Smooth muscle cell (in vitro differentiated cells): ENCODE results near the gene RALY. TPM values are rescaled to one million over a fixed set of nuclear protein-coding genes. Genes with fewer than 3 reads are reported as not detected.

Experiments
- DNase-seq: peaks from one replicate; lab custom pipeline; 2025; ENCODE audit not compliant: unreplicated experiment; lab: John Stamatoyannopoulos, UW
- H2AFZ ChIP-seq: fragments of 200-600 bp; sonication (generic); 2 replicates; pipeline ENCODE4 v1.6.0; 2016; ENCODE audit warnings: antibody characterized with exemption, low read depth, mild to moderate bottlenecking
- H3F3A ChIP-seq: fragments of 200-600 bp; sonication (generic); 2 replicates; pipeline ENCODE4 v1.6.0; 2017; ENCODE audit warnings: antibody characterized with exemption, low read depth
- H3K27ac ChIP-seq: fragments of 200-600 bp; sonication (generic); 2 replicates; pipeline ENCODE4 v1.5.1; 2016; ENCODE audit warnings: low read depth, mild to moderate bottlenecking
- H3K27me3 ChIP-seq: fragments of 200-600 bp; sonication (generic); 2 replicates; pipeline ENCODE4 v1.6.1; 2016; ENCODE audit warnings: low read depth, mild to moderate bottlenecking
- H3K36me3 ChIP-seq: fragments of 200-600 bp; sonication (generic); 2 replicates; pipeline ENCODE4 v1.5.1; 2016; ENCODE audit warnings: low read depth
- H3K4me1 ChIP-seq: fragments of 200-600 bp; sonication (generic); 2 replicates; pipeline ENCODE4 v1.5.1; 2016; ENCODE audit warnings: low read depth
- H3K4me2 ChIP-seq: fragments of 200-600 bp; sonication (generic); 2 replicates; pipeline ENCODE4 v1.6.0; 2016; ENCODE audit warnings: mild to moderate bottlenecking
- H3K4me3 ChIP-seq: fragments of 200-600 bp; sonication (generic); 2 replicates; pipeline ENCODE4 v1.5.1; 2016; ENCODE audit warnings: mild to moderate bottlenecking
- H3K79me2 ChIP-seq: fragments of 200-600 bp; sonication (generic); 2 replicates; pipeline ENCODE4 v1.6.0; 2016; ENCODE audit warnings: low read depth, mild to moderate bottlenecking
- H3K9ac ChIP-seq: fragments of 200-600 bp; sonication (generic); 2 replicates; pipeline ENCODE4 v1.6.0; 2016; ENCODE audit warnings: low read depth
- H3K9me3 ChIP-seq: fragments of 200-600 bp; sonication (generic); replicated peaks from 2 replicates; pipeline ENCODE4 v1.5.1; 2016; ENCODE audit warnings: low read depth
- H4K20me1 ChIP-seq: fragments of 200-600 bp; sonication (generic); 2 replicates; pipeline ENCODE4 v1.6.0; 2016; ENCODE audit warnings: low read depth
- CTCF ChIP-seq: fragments of 200-600 bp; sonication (generic); IDR thresholded peaks from 2 replicates; pipeline ENCODE4 v1.5.1; 2017; ENCODE audit warnings: borderline replicate concordance, mild to moderate bottlenecking, antibody characterized with exemption; ENCODE audit not compliant: insufficient read depth, poor library complexity, severe bottlenecking
- WGBS: methylation state at CpG from one replicate; pipeline ENCODE4 v1.1.7; 2016; ENCODE audit warnings: low lambda C conversion rate; 5-methylcytosine and 5-hydroxymethylcytosine counted together
- polyA plus RNA-seq: library from polyadenylated mRNA; unstranded; fragments of >200 nt; fragmentation: Nextera tagmentation; extraction: Ambion mirVana; gene quantifications from 2 replicates; pipeline ENCODE4 v1.2.1, GENCODE V29; 2016
- total RNA-seq: library from RNA; depleted of rRNA; stranded (reverse); fragments of >200 nt; gene quantifications from 2 replicates; pipeline ENCODE4 v1.2.3, GENCODE V29; 2014

The RALY gene
- total and polyA plus RNA-seq, 2 experiments from 2014 or later: 99.7 to 218 TPM

GRCh38 chr20:33984182-33984719 is 9.5 kb upstream of the RALY start:
- Histone ChIP-seq H3K4me1 (no peaks in the 10 kb centered on the region), H3F3A (no peaks in the 10 kb centered on the region), H3K4me3 (no peak overlapping the region), H3K9ac (no peak overlapping the region), H3K9me3 (no peaks in the 10 kb centered on the region), H2AFZ (no peak overlapping the region), H3K4me2 (no peak overlapping the region), H4K20me1 (no peaks in the 10 kb centered on the region), H3K79me2 (no peaks in the 10 kb centered on the region), H3K27ac (no peak overlapping the region), H3K36me3 (no peaks in the 10 kb centered on the region), H3K27me3 (no peaks in the 10 kb centered on the region)
- 72% methylated on average over 7 of the region's 7 CpGs for WGBS
- no peak for TF ChIP-seq CTCF
- DNase-seq: no peak

GRCh38 chr20:33985280-33985679 is 8.4 kb upstream of the RALY start:
- Histone ChIP-seq H3K9ac (no peak overlapping the region), H3K36me3 (no peaks in the 10 kb centered on the region), H3F3A (no peaks in the 10 kb centered on the region), H4K20me1 (no peaks in the 10 kb centered on the region), H3K4me2 (no peak overlapping the region), H2AFZ (no peak overlapping the region), H3K4me3 (no peak overlapping the region), H3K27ac (no peak overlapping the region), H3K79me2 (no peaks in the 10 kb centered on the region), H3K4me1 (no peaks in the 10 kb centered on the region), H3K27me3 (no peaks in the 10 kb centered on the region), H3K9me3 (no peaks in the 10 kb centered on the region)
- 87% methylated on average over 2 of the region's 2 CpGs for WGBS
- TF ChIP-seq CTCF: no peak
- DNase-seq: no peak

- Histone ChIP-seq H3K9ac (no peak overlapping the region), H3F3A (no peaks in the 10 kb centered on the region), H3K27me3 (no peaks in the 10 kb centered on the region), H3K9me3 (no peaks in the 10 kb centered on the region), H3K36me3 (no peaks in the 10 kb centered on the region), H4K20me1 (no peaks in the 10 kb centered on the region), H3K27ac (no peak overlapping the region), H3K4me1 (no peaks in the 10 kb centered on the region), H3K4me2 (no peak overlapping the region), H3K4me3 (no peak overlapping the region), H2AFZ (no peak overlapping the region), H3K79me2 (no peaks in the 10 kb centered on the region)
- no peak for TF ChIP-seq CTCF
- no peak for DNase-seq
- 42% methylated on average over 2 of the region's 2 CpGs for WGBS
Measured at GRCh38 chr20:33985830-33986229, 7.9 kb upstream of the RALY start.

GRCh38 chr20:33986560-33987216 is 7.0 kb upstream of the RALY start:
- H3K4me2 ChIP-seq: no peak overlapping the region
- no peak overlapping the region for H2AFZ ChIP-seq
- H3K79me2 ChIP-seq: no peaks in the 10 kb centered on the region
- H3K27me3 ChIP-seq: no peaks in the 10 kb centered on the region
- H3K27ac ChIP-seq: no peak overlapping the region
- H3K4me1 ChIP-seq: no peaks in the 10 kb centered on the region
- H3F3A ChIP-seq: no peaks in the 10 kb centered on the region
- H3K9me3 ChIP-seq: no peaks in the 10 kb centered on the region
- WGBS: 93% methylated on average over 5 of the region's 5 CpGs
- no peaks in the 10 kb centered on the region for H3K36me3 ChIP-seq
- H3K9ac ChIP-seq: no peak overlapping the region
- no peaks in the 10 kb centered on the region for H4K20me1 ChIP-seq
- H3K4me3 ChIP-seq: no peak overlapping the region
- TF ChIP-seq CTCF: no peak
- DNase-seq: no peak
